LNCAP (cell line): ENCODE data around the gene AJM1.

Experiments
- CTCF ChIP-seq: fragments of 450-650 bp; IDR thresholded peaks from 2 replicates; pipeline ENCODE4 v1.5.1; 2017; ENCODE audit warnings: mild to moderate bottlenecking

AJM1 gene

GRCh38 chr9:136807281-136808074 is 34.8 kb upstream of the AJM1 start, which contains the start of gene RABL6:
Gene RABL6, plus strand, starts transcription at chr9:136807948. Its CDS starts 249 bp downstream, at chr9:136808197.
- TF ChIP-seq CTCF = no peak

GRCh38 chr9:136808075-136808805 is 34.0 kb upstream of the AJM1 start:
- TF ChIP-seq CTCF = no peak

- no peak for TF ChIP-seq CTCF
Observed at GRCh38 chr9:136808806-136809158, 33.5 kb upstream of the AJM1 start.

- no peak for TF ChIP-seq CTCF
Observed at GRCh38 chr9:136814725-136815421, 27.4 kb upstream of the AJM1 start.

- no peak for TF ChIP-seq CTCF
Observed at GRCh38 chr9:136815422-136815782, 26.9 kb upstream of the AJM1 start.

GRCh38 chr9:136820971-136821825 is 21.1 kb upstream of the AJM1 start:
- no peak for TF ChIP-seq CTCF
